ENCODE data around the gene NFATC2.

The NFATC2 gene

GRCh38 chr20:51417250-51418136 is 125.0 kb downstream of the NFATC2 start:
- DNase-seq (ENCODE audit: low read depth in 2 of 2) = no peak

GRCh38 chr20:51416532-51417249 is 125.8 kb downstream of the NFATC2 start:
- no peak for DNase-seq (ENCODE audit: low read depth in 2 of 2)

- DNase-seq (ENCODE audit: low read depth in 2 of 2) = no peak
Observed at GRCh38 chr20:51413857-51414256, 128.7 kb downstream of the NFATC2 start.

- no peak for DNase-seq (ENCODE audit: low read depth in 2 of 2)
Observed at GRCh38 chr20:51412951-51413481, 129.5 kb downstream of the NFATC2 start.

- no peak for DNase-seq (ENCODE audit: low read depth in 2 of 2)
Observed at GRCh38 chr20:51412333-51412871, 130.1 kb downstream of the NFATC2 start.

- DNase-seq (ENCODE audit: low read depth in 2 of 2) = no peak
Observed at GRCh38 chr20:51411870-51412269, 130.6 kb downstream of the NFATC2 start.

GRCh38 chr20:51410586-51411325 is 131.8 kb downstream of the NFATC2 start:
- DNase-seq (ENCODE audit: low read depth in 2 of 2) = no peak

GRCh38 chr20:51409192-51409880 is 133.2 kb downstream of the NFATC2 start:
- no peak for DNase-seq (ENCODE audit: low read depth in 2 of 2)

GRCh38 chr20:51404297-51405060 is 138.0 kb downstream of the NFATC2 start:
- peak; percentile 61 to 71 for DNase-seq (ENCODE audit: low read depth in 2 of 2)

GRCh38 chr20:51403466-51404220 is 138.9 kb downstream of the NFATC2 start:
- DNase-seq (ENCODE audit: low read depth in 2 of 2) = no peak

GRCh38 chr20:51402201-51402600 is 140.3 kb downstream of the NFATC2 start:
- DNase-seq (ENCODE audit: low read depth in 2 of 2) = no peak

GRCh38 chr20:51401496-51401895 is 141.0 kb downstream of the NFATC2 start:
- no peak for DNase-seq (ENCODE audit: low read depth in 2 of 2)

GRCh38 chr20:51400051-51400926 is 142.2 kb downstream of the NFATC2 start:
- peak; percentile 39 to 58 for DNase-seq (ENCODE audit: low read depth in 2 of 2)

GRCh38 chr20:51399006-51399890 is 143.3 kb downstream of the NFATC2 start:
- no peak for DNase-seq (ENCODE audit: low read depth in 2 of 2)

- DNase-seq (ENCODE audit: low read depth in 2 of 2) = no peak
Observed at GRCh38 chr20:51398552-51398951, 144.0 kb downstream of the NFATC2 start.

GRCh38 chr20:51398083-51398482 is 144.4 kb downstream of the NFATC2 start:
- no peak for DNase-seq (ENCODE audit: low read depth in 2 of 2)

GRCh38 chr20:51397137-51397536 is 145.4 kb downstream of the NFATC2 start:
- DNase-seq (ENCODE audit: low read depth in 2 of 2) = no peak

Data from stimulated activated CD4-positive, alpha-beta T cell treated with anti-CD3 and anti-CD28 coated beads, Interleukin-1b, Interleukin-23, amount 100 ng/mL, for 4 hours (primary cell).